ENCODE data around the gene PSPC1.
"Not testable (repeated sequence)": the region's sequence is repeated elsewhere in the genome, so short reads cannot be mapped to it uniquely, and the experiment has no call there.

PSPC1 gene

GRCh38 chr13:19764237-19764636 is 18.5 kb downstream of the PSPC1 start:
- DNase-seq (ENCODE audit: low spot score): no peak

GRCh38 chr13:19763618-19764017 is 19.1 kb downstream of the PSPC1 start:
- no peak for DNase-seq (ENCODE audit: low spot score)

GRCh38 chr13:19759669-19760068 is 23.1 kb downstream of the PSPC1 start:
- DNase-seq (ENCODE audit: low spot score): no peak

GRCh38 chr13:19742643-19743042 is 40.1 kb downstream of the PSPC1 start:
- DNase-seq (ENCODE audit: low spot score): no peak

- no peak for DNase-seq (ENCODE audit: low spot score)
These were observed 44.7 kb downstream of the PSPC1 start for GRCh38 chr13:19737844-19738557.

GRCh38 chr13:19726611-19727010 is 56.1 kb downstream of the PSPC1 start:
- DNase-seq (ENCODE audit: low spot score): no peak

GRCh38 chr13:19725320-19725719 is 57.4 kb downstream of the PSPC1 start:
- DNase-seq (ENCODE audit: low spot score): no peak

- DNase-seq (ENCODE audit: low spot score): no peak
These were observed 62.7 kb downstream of the PSPC1 start for GRCh38 chr13:19720039-19720438.

GRCh38 chr13:19713186-19713965 is 69.4 kb downstream of the PSPC1 start:
- peak; percentile 11 for DNase-seq (ENCODE audit: low spot score)

- DNase-seq (ENCODE audit: low spot score): not testable (repeated sequence)
These were observed 73.0 kb downstream of the PSPC1 start for GRCh38 chr13:19709782-19710181.

- DNase-seq (ENCODE audit: low spot score): not testable (repeated sequence)
These were observed 73.7 kb downstream of the PSPC1 start for GRCh38 chr13:19709039-19709438.

GRCh38 chr13:19704256-19704655 is 78.5 kb downstream of the PSPC1 start:
- DNase-seq (ENCODE audit: low spot score): not testable (repeated sequence)

- DNase-seq (ENCODE audit: low spot score): not testable (repeated sequence)
These were observed 81.1 kb downstream of the PSPC1 start for GRCh38 chr13:19701619-19702018.

GRCh38 chr13:19700963-19701362 is 81.8 kb downstream of the PSPC1 start:
- not testable (repeated sequence) for DNase-seq (ENCODE audit: low spot score)

GRCh38 chr13:19695829-19696228 is 86.9 kb downstream of the PSPC1 start:
- DNase-seq (ENCODE audit: low spot score): no peak

- DNase-seq (ENCODE audit: low spot score): no peak
These were observed 87.3 kb downstream of the PSPC1 start for GRCh38 chr13:19695428-19695827.

GRCh38 chr13:19691447-19691846 is 91.3 kb downstream of the PSPC1 start:
- not testable (repeated sequence) for DNase-seq (ENCODE audit: low spot score)

GRCh38 chr13:19685437-19685836 is 97.3 kb downstream of the PSPC1 start:
- DNase-seq (ENCODE audit: low spot score): no peak

GRCh38 chr13:19685034-19685433 is 97.7 kb downstream of the PSPC1 start:
- DNase-seq (ENCODE audit: low spot score): no peak

GRCh38 chr13:19681517-19681916 is 101.2 kb downstream of the PSPC1 start:
- no peak for DNase-seq (ENCODE audit: low spot score)

GRCh38 chr13:19680751-19681150 is 102.0 kb downstream of the PSPC1 start:
- DNase-seq (ENCODE audit: low spot score): no peak

- DNase-seq (ENCODE audit: low spot score): no peak
These were observed 106.6 kb downstream of the PSPC1 start for GRCh38 chr13:19676168-19676567.

- no peak for DNase-seq (ENCODE audit: low spot score)
These were observed 107.8 kb downstream of the PSPC1 start for GRCh38 chr13:19674898-19675297.

All from AG08396 (cell line).